Inflammatory macrophage treated with lipopolysaccharide for 4 hours (primary cell): Measurements from ENCODE around the gene PPFIBP2.

Experiments
- DNase-seq: peaks from one replicate; pipeline ENCODE4 v3.0.0-alpha.2; 2020

Gene PPFIBP2

GRCh38 chr11:7671347-7672215 is 157.8 kb downstream of the PPFIBP2 start:
- DNase-seq = peak; percentile 63

DNA sequence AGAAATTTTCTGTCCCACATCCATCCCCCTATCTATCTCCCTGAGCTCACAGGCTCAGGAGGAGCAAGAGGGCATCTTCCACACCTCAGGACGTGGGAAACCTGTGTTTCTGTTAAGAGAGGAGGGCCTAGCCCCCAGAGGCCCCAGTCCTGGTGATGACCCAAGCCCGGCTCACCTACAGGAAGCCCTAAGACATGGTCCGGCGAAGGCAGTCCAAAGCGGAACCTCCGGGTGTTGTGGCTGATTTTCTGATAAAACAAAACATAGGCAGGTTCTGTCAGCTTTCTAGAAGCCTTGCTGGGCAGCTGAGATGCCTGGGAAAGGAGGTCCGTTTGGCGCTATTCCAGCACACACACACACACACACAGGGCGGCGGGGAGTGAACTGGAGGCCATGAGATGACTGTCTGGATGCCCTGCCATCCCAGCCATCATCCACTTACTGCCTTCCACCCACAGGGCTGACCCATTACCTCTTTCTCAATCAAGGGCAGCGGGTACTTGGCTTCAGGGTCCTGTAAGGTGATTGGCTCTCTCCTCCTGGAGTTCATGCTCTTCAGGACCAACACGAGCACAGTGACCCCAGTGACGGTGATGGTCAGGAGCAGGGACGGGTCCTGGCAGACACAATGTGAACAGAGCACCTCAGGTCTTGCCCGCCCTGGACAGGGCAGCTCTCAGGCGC is 158.6 kb downstream of the PPFIBP2 start:
- DNase-seq = no peak

DNA sequence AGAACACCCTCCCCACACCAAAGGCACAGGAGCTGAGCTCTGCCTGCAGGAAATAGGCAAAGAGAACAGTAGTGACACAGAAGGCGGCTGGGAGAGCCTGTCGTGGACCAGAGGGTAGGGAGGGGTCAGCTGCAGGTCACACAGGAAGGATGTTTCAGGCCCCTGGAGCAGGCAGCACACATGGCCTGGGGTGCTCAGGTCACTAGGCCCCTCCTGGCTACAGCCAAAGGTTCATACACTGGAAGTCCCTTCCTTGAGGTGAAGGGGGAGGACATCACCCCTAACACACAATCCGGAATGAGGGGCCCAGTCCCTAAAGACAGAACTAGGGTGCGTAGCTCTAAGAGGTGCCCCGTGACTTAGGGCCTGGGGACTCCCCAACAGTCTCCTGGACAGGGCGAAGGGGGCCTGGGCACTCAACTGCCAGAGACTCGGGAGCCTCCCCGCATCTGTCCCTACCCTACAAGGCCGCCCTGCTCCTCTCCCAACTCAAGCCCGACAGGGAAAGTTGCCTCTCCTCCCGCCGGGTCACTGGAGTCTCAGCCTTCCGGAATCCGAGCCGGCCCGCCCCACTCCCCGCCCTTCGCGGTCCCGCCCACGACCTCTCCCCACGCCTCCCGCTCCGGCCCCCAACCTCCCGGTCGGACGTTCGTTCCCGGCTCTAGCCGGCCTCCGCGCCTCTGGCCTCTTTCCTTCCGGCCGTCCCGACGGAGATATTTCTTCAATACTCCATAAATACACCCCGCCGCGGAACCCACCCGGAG is 159.3 kb downstream of the PPFIBP2 start, which contains the start of gene CYB5R2:
TSS of gene CYB5R2 (minus strand) at position 541 of the 764 bp plus-strand sequence. CDS start 675 bp downstream, outside the sequence.
- DNase-seq = peak; percentile 64

- peak; percentile 27 for DNase-seq
These were observed 160.1 kb downstream of the PPFIBP2 start for GRCh38 chr11:7673724-7674434.

GRCh38 chr11:7675631-7676030 is 161.8 kb downstream of the PPFIBP2 start:
- no peak for DNase-seq

DNA sequence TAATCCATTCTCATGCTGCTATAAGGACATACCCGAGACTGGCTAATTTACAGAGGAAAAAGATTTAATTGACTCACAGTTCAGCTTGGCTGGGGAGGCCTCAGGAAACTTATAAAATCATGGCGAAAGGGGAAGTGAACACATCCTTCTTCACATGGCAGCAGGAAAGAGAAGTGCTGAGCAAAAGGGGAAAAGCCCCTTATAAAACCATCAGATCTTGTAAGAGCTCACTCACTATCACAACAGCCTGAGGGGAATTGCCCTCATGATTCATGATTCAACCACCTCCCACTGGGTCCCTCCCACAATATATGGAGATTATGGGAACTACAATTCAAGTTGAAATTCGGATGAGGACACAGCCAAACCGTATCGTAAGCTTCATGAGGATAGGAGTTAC is 163.3 kb downstream of the PPFIBP2 start:
- peak; percentile 94 for DNase-seq

- no peak for DNase-seq
These were observed 164.0 kb downstream of the PPFIBP2 start for GRCh38 chr11:7677796-7678201.

DNA sequence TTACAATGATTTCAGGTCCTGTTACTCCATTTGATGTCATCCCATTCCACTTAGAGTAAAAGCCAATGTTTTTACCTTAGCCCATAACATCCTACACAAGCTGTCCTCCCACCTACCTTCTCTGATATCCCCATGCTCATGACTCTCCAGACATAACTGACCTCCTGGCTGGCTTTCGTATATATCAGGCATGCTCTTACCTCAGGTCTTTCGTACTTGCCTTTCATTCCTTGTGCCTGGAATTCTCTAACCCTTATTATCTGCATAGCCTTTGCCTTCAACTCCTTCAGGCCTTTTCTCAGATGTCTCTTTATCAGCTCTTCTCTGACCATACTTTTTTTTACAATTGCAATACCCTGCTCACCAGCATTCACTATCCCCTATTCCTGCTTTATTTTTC is 169.8 kb downstream of the PPFIBP2 start:
- DNase-seq = no peak

DNA sequence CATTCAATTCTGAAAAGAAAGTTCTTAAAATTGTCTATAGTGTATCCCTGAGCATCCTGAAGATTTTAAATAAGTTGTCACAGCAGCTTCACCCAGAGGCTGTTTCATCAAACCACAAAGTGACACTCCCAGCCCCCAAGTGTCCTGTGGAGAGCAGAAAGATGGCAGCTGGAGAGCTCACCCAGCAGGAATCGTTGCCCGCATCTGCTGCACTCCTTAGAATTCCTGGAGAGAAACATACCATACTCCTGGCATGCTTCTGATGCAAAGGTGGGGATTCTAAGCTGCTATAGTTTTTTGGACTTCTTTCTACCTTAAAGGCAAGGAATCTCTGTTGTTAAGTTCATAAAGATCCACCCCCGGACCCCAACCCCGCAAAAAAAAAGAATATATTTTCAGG is 173.0 kb downstream of the PPFIBP2 start:
- no peak for DNase-seq

DNA sequence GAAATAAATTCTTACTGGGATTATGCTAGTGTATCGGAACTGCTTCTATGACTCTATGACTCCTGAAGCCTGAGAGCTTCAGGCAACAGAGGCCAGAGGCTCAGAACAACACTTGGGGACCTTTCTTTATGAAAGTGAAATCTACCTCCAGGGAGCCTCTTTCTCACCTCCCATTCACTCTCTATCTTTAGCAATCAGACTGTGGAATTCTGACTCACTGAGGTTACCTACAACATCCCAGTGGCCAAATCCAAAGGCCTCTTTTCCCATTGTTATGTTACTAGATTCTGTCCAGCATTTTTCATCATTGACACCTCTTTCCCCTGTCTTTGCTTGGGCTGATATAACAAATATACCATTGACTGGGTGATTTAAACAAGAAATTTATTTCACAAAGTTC is 173.6 kb downstream of the PPFIBP2 start:
- no peak for DNase-seq

DNA sequence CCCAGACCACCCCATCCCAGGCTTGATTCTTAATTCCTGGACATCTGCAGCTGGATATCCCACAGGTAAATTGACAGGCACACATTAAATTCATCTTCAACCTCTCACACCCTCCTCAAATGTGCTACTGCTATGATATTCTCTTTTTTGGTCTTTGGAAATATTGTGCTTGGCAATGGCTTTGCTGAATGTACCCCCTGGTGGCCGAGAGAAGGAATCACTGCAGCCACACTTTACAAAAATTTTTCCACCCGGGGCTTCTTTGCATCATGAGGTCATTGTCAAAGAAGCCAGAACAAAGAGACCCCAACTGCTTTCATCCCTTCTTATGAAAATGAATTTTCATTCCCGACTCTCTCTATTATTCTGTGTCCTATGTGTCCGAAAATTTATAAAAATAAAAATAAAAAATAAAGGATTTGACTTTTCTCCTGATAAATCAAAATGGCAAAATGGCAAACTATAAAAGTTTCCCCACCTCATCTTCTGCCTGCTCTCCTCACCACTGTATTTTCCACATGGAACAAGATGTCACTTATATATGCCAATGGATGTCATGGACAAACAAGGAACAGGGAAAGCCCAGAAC is 174.5 kb downstream of the PPFIBP2 start:
- peak; percentile 54 for DNase-seq

- no peak for DNase-seq
These were observed 175.4 kb downstream of the PPFIBP2 start for GRCh38 chr11:7689239-7689638.

- peak; percentile 48 for DNase-seq
These were observed 176.8 kb downstream of the PPFIBP2 start for GRCh38 chr11:7690648-7691047.

DNA sequence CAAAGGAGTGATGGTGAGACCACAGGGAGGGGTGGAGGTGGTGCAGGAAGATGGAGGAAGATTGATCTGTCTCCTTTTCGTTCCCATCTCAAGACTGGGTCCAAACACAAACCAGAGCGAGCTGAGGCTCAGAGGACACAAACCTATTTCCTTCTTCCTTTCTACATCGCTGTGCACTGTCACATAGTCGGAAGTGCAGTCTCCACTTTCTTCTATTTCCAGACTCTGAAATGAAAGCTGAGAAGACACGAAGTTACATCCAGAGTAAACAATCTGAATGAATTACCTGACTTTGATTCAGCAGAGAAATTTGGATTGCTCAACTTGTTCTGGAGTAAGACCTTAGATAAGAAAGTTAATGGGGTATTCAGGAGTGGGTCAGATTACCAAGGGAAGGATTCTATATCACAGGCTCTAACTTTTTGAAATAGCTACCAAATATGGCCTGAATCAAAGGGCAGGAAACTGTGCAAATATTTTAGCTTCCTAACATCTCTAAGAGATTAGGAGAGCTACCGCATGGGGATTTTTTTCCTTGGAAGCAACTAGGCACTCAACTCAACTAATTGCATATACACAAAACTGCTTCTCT is 178.1 kb downstream of the PPFIBP2 start:
- DNase-seq = no peak

- DNase-seq = no peak
These were observed 178.6 kb downstream of the PPFIBP2 start for GRCh38 chr11:7692426-7692825.

GRCh38 chr11:7694235-7694634 is 180.4 kb downstream of the PPFIBP2 start:
- no peak for DNase-seq

DNA sequence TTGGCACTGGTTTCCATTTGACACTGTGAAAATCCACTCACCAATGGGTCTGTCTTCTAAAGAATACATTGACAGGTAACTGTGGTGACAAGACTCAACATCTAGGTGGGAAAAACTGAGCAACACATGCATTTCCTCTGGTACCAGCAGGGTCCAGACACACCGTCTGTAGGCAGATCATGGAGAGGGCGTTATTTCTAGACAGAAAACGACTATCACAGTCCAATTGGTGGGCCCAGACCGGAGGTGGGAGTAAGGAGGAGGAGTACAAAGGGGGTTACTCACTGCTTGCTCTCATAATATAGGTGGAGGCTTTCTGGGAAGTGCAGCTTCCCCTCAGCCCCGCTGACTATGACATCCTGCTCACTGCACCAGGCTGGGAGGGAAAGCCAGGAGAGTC is 182.6 kb downstream of the PPFIBP2 start:
- DNase-seq = no peak
